ENCODE measurements around the gene MAP2K3.

- no peak for TF ChIP-seq FOXP2 (optimal IDR thresholded peaks at IDR 0.05; ENCODE audit: control extremely low read depth, extremely low read length, insufficient read depth)
- no peak for TF ChIP-seq POLR2AphosphoS5 (IDR thresholded peaks at IDR 0.05; ENCODE audit: borderline replicate concordance, low read depth, low read length)
Measured at GRCh38 chr17:21248500-21248899, 36.0 kb upstream of the MAP2K3 start.
